Vagina (tissue), 2 donors: ENCODE data around the gene UFD1.

Experiments used
- CTCF ChIP-seq, 3 experiments: fragments of 450-650 bp in 2 of 3; fragments of 200-600 bp in 1 of 3; sonication (generic) in 1 of 3; IDR thresholded peaks; one replicate each; pipeline ENCODE4 v1.5.1; 2017 to 2019; ENCODE audit warnings: antibody characterized with exemption in 3 of 3, mild to moderate bottlenecking in 2 of 3, moderate library complexity in 2 of 3
- POLR2A ChIP-seq, 2 donors: fragments of 450-650 bp; IDR thresholded peaks; one replicate each; pipeline ENCODE4 v1.6.1; 2017; ENCODE audit warnings: antibody characterized with exemption in 2 of 2, mild to moderate bottlenecking in 2 of 2, moderate library complexity in 2 of 2

- TF ChIP-seq CTCF (IDR thresholded peaks at IDR 0.05) (no peak), POLR2A (IDR thresholded peaks at IDR 0.05) (no peak)
These were observed 9.6 kb downstream of the UFD1 start for GRCh38 chr22:19469421-19469820.
